ENCODE data around the gene CARM1.

Gene CARM1

GRCh38 chr19:10881403-10882107, 10.2 kb downstream of the CARM1 start:
- no peak for TF ChIP-seq GATA3 (IDR thresholded peaks at IDR 0.05; ENCODE audit: low read depth, low read length)
- no peak for TF ChIP-seq GATA2 (IDR thresholded peaks at IDR 0.05; ENCODE audit: low read depth, low read length)

GRCh38 chr19:10882108-10882457, 10.7 kb downstream of the CARM1 start:
- TF ChIP-seq GATA2 (IDR thresholded peaks at IDR 0.05; ENCODE audit: low read depth, low read length) (no peak), GATA3 (IDR thresholded peaks at IDR 0.05; ENCODE audit: low read depth, low read length) (no peak)

- no peak for TF ChIP-seq GATA3 (IDR thresholded peaks at IDR 0.05; ENCODE audit: low read depth, low read length)
- no peak for TF ChIP-seq GATA2 (IDR thresholded peaks at IDR 0.05; ENCODE audit: low read depth, low read length)
Measured at GRCh38 chr19:10884274-10884673, 12.9 kb downstream of the CARM1 start.

DNA sequence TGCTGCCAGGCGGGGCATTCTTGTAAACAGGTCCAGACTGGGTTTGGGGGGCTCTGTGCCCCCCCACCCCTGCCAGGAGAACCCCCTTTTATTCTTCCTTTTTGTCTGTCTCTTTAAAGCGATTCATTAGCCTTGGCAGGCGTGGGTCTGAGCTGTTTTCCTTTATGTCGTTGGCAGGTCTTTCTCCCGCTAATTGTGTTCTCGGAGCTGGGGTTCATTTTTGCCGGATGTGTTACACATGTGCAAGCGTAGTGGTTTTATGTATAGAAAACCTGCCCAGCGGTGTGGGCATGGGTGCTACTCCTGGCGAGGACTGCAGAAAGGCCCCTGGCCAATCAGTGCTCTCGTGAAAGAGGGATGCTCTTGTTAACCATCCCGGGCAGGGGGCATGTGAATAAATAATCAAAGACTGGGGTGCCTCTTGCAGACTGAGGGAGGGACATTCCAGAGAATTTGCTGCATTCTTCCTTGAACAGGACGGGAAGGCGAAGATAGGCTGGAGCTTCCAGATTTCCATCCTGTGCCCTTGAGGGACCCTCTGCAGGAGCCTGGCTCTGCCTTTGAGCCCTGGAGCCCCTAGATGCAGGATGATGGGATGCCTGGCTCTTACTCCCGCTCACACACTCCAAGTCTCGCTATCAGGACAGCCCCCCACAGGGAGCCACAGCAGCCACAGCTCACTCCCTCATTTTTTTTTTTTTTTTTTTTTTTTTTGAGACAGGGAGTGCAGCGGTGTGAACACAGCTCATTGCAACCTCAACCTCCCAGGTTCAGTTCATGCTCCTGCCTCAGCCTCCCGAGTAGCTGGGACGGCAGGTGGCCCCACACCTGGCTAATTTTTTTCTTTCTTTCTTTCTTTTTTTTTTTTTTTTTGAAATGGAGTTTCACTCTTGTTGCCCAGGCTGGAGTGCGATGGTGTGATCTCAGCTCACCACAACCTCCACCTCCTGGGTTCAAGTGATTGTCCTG, 14.1 kb downstream of the CARM1 start:
- TF ChIP-seq GATA3 (IDR thresholded peaks at IDR 0.05; ENCODE audit: low read depth, low read length) (no peak), GATA2 (IDR thresholded peaks at IDR 0.05; ENCODE audit: low read depth, low read length) (no peak)

DNA sequence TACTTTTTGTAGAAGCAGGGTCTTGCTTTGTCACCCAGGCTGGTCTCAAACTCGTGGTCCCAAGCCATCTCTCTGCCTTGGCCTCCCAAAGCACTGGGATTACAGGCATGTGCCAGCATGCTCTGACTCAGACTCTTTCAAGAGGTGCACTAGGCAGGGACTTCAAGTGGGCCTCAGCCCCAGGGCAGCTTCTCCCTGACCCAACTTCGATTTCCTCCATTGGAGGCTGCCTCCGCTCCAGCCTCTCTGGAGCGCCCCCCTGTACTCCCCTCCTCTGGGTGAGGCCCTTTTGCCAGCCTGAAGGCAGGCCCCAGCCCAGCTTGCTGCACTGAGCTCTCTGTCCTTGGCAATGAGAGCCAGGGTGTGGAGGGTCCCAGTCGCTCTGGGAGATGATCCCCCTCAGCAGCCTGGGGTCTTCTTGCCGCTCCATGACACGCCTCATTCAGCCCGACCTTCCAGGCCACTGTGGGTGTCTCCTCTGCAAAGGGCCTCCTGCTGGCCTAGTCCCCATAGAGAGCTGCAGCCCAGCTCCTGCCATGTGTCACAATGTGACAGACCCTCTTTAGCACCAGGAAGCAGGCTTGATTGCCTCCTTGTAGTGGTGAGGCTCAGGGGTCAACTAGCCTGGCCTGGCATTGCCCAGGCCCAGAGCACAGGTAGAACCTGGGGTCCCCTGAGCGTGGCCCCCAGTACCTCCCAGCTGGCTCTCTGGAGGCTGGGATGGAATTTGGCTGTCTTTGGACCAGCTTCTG, 16.4 kb downstream of the CARM1 start:
- TF ChIP-seq GATA2 (IDR thresholded peaks at IDR 0.05; ENCODE audit: low read depth, low read length) (no peak), GATA3 (IDR thresholded peaks at IDR 0.05; ENCODE audit: low read depth, low read length) (no peak)

- TF ChIP-seq GATA3 (IDR thresholded peaks at IDR 0.05; ENCODE audit: low read depth, low read length) (no peak), GATA2 (IDR thresholded peaks at IDR 0.05; ENCODE audit: low read depth, low read length) (no peak)
Measured at GRCh38 chr19:10888421-10888866, 17.1 kb downstream of the CARM1 start.

DNA sequence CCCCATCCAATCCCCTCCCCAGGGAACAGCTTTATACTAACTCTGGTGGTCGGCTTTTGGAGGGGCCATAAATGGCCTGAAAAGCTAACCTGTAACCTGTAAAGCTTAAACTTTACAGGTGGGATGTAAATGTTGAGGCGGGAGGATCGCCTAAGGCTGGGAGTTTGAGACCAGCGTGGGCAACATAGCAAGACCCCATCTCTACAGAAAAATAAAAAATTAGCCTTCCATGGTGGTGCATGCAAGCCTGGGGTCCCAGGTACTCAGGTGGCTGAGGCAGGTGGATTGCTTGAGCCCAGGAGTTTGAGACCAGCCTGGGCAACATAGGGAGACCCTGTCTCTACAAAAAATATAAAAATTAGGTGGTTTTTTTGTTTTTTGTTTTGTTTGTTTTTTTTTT, 18.5 kb downstream of the CARM1 start:
- TF ChIP-seq GATA2 (IDR thresholded peaks at IDR 0.05; ENCODE audit: low read depth, low read length): no peak
- no peak for TF ChIP-seq GATA3 (IDR thresholded peaks at IDR 0.05; ENCODE audit: low read depth, low read length)

DNA sequence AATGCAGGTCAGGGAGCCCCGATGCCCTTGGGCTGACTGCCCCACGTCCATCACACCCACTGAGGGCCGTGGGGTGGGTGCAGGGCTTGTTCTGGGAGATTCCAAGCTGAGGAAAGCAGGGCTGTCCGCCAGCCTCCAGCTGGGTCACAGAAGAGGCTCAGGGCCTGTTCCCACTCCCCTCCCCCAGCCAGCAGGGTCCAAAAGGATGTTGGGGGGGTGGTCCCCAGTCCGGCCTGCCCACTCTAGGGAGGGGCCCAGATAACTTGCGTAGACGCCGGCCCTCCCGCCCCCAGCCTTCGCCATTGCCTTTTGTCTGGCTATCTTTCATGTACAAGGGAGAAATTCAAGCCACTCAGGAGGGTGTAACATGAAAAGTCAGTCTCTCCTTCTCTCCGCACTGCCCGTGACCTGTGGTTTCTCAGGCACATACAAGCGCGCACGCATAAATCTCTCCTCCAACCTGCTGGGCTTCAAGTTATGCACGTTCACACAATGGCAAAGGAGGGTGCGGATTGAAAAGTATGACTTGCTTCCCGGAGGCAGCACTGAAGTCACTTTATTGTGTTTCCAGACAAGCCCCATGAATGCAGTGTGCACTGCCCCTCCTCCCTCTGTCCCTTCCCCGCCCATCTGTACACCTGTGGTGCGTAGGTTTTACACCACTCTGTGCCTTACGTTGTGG, 20.2 kb downstream of the CARM1 start:
- no peak for TF ChIP-seq GATA3 (IDR thresholded peaks at IDR 0.05; ENCODE audit: low read depth, low read length)
- TF ChIP-seq GATA2 (IDR thresholded peaks at IDR 0.05; ENCODE audit: low read depth, low read length): no peak

GRCh38 chr19:10892256-10892655, 20.9 kb downstream of the CARM1 start:
- TF ChIP-seq GATA3 (IDR thresholded peaks at IDR 0.05; ENCODE audit: low read depth, low read length) (no peak), GATA2 (IDR thresholded peaks at IDR 0.05; ENCODE audit: low read depth, low read length) (no peak)

DNA sequence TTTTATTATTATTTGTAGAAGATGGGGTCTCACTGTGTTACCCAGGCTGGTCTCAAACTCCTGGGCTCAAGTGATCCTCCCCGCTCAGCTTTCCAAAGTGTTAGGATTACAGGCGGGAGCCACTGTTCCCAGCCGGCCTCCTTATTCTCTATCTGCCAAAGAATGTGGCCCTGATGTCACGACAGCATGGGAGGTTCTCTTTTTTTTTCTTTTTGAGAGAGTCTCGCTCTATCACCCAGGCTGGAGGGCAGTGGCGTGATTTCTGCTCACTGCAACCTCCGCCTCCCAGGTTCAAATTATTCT, 23.5 kb downstream of the CARM1 start:
- TF ChIP-seq GATA3 (IDR thresholded peaks at IDR 0.05; ENCODE audit: low read depth, low read length) (no peak), GATA2 (IDR thresholded peaks at IDR 0.05; ENCODE audit: low read depth, low read length) (no peak)

GRCh38 chr19:10895363-10895762, 24.0 kb downstream of the CARM1 start:
- TF ChIP-seq GATA2 (IDR thresholded peaks at IDR 0.05; ENCODE audit: low read depth, low read length) (no peak), GATA3 (IDR thresholded peaks at IDR 0.05; ENCODE audit: low read depth, low read length) (no peak)

DNA sequence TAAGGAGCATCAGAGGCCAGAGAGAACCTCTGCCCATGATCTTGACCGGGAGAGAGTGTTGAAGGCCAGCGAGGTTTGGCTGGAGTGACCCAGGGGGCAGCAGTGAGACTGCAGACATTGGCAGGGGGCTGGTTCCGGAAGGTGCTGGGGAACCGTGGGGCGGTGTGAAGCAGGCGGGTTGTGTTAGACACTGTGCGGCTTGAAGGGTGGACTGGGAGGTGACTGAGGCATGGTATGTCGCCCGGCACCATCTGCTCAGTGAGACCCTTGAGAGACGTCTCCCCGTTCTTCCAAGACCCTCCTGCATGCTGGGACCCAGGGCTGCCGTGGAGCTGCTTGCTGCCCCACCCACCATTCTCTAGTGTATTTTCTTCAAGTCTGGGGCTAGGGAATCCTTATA, 24.6 kb downstream of the CARM1 start:
- no peak for TF ChIP-seq GATA3 (IDR thresholded peaks at IDR 0.05; ENCODE audit: low read depth, low read length)
- no peak for TF ChIP-seq GATA2 (IDR thresholded peaks at IDR 0.05; ENCODE audit: low read depth, low read length)

DNA sequence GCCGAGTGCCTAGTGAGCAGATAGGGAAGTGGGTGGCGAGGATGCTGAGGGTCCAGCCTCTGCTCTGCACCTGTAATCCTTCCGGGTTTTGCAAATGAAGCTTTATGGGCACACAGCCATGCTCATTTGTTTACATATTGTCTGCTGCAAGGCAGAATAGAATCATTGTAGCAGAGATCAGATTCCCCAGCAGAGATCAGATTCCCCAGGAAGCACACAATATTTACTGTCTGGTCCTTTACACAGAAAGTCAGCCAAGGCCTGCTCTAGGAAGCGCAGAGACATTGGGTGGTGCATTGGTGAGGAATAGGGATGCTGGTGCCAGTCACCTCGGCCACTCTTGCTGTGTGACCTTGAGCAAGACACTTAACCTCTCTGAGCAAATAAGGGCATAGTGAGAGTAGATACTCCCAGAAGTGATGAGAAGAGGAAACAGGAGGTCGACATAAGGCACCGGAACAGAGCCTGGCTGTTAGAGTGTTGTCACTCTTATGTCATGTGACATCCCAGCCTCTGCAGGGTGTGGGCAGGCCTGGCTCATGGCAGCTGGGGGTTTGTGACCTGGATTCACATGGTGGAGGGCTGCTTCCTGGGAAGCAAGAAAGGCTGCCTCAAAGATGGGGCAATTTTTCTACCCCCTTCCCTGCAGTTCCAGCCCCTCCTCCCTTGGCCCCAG, 25.6 kb downstream of the CARM1 start:
- no peak for TF ChIP-seq GATA2 (IDR thresholded peaks at IDR 0.05; ENCODE audit: low read depth, low read length)
- no peak for TF ChIP-seq GATA3 (IDR thresholded peaks at IDR 0.05; ENCODE audit: low read depth, low read length)
